NK-92 (cell line): ENCODE measurements around the gene SYNE1.
"Not testable (repeated sequence)": the region's sequence is repeated elsewhere in the genome, so short reads cannot be mapped to it uniquely, and the experiment has no call there.

Experiments used
- DNase-seq: peaks from one replicate; lab custom pipeline; 2025; ENCODE audit not compliant: unreplicated experiment; lab: John Stamatoyannopoulos, UW

SYNE1 gene

GRCh38 chr6:152441902-152442301 is 195.3 kb downstream of the SYNE1 start:
- DNase-seq: no peak

- DNase-seq: no peak
Observed at GRCh38 chr6:152435816-152436215, 201.3 kb downstream of the SYNE1 start.

- DNase-seq: no peak
Observed at GRCh38 chr6:152432758-152433157, 204.4 kb downstream of the SYNE1 start.

- no peak for DNase-seq
Observed at GRCh38 chr6:152428126-152428525, 209.0 kb downstream of the SYNE1 start.

- DNase-seq: no peak
Observed at GRCh38 chr6:152426276-152426675, 210.9 kb downstream of the SYNE1 start.

GRCh38 chr6:152423216-152424103 is 213.7 kb downstream of the SYNE1 start:
- DNase-seq: no peak

- not testable (repeated sequence) for DNase-seq
Observed at GRCh38 chr6:152421496-152421895, 215.7 kb downstream of the SYNE1 start.

- no peak for DNase-seq
Observed at GRCh38 chr6:152420696-152421095, 216.5 kb downstream of the SYNE1 start.

GRCh38 chr6:152418551-152418950 is 218.6 kb downstream of the SYNE1 start:
- no peak for DNase-seq

GRCh38 chr6:152416652-152417051 is 220.5 kb downstream of the SYNE1 start:
- no peak for DNase-seq

GRCh38 chr6:152404936-152405595 is 232.1 kb downstream of the SYNE1 start:
- DNase-seq: no peak

- no peak for DNase-seq
Observed at GRCh38 chr6:152404086-152404857, 232.9 kb downstream of the SYNE1 start.

GRCh38 chr6:152402791-152403190 is 234.4 kb downstream of the SYNE1 start:
- no peak for DNase-seq

GRCh38 chr6:152401978-152402377 is 235.2 kb downstream of the SYNE1 start:
- DNase-seq: no peak

GRCh38 chr6:152399399-152399798 is 237.8 kb downstream of the SYNE1 start:
- DNase-seq: no peak

- no peak for DNase-seq
Observed at GRCh38 chr6:152398993-152399392, 238.2 kb downstream of the SYNE1 start.

GRCh38 chr6:152398316-152398715 is 238.8 kb downstream of the SYNE1 start:
- no peak for DNase-seq

- no peak for DNase-seq
Observed at GRCh38 chr6:152394303-152394702, 242.9 kb downstream of the SYNE1 start.

- DNase-seq: no peak
Observed at GRCh38 chr6:152391179-152391880, 245.8 kb downstream of the SYNE1 start.

- DNase-seq: no peak
Observed at GRCh38 chr6:152387091-152387490, 250.1 kb downstream of the SYNE1 start.

- no peak for DNase-seq
Observed at GRCh38 chr6:152386131-152386530, 251.0 kb downstream of the SYNE1 start.
